HPDE6-E6E7 (cell line): Measurements from ENCODE around the gene BLACAT1.

Experiments used
- DNase-seq: peaks from one replicate; pipeline ENCODE4 v3.0.0; 2011; ENCODE audit warnings: missing footprints; ENCODE audit errors: extremely low spot score

Gene BLACAT1

DNA sequence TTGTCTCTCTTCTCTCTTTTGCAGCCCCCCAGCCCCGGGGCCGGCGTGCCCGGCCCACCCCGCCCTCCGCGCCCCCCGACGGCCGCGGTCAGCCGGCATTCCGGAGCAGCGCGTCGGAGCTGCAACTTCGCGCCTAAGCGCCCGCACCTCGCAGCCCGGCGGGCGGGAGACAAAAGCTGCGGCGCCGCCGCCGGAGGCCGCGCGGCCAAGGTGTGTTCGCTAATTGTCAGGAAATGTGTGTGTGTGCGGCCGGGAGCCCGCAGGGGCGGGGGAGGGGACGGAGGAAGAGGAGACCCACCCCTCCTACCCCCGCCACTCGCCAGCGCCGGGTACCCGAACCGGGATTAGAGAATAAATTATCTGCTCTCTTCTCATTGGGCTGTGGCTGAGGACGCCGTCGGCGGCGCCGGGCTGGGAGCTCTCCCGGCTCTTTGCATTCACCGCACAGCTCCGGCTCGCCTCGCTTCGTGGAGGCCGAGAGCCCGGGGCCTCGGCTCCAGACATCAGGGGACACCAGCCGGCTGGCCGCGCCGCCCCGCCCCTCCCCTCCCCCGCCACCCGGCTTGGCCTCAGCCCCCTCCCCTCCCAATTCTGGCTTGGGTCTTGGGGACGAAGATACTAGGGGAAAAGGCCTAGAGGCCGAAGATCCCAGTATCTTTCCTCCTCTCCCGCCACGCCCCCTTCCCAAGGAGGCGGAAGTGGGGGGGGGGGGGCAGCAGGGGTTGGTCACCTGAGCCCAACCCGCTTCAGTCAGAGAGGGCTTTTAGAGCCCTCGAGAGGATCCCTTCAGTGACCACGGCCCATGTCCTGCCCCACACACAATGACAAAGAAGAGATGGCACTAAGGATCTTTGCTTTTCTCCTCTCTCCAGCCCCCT, 1.3 kb upstream of the BLACAT1 start:
- DNase-seq, result no peak

DNA sequence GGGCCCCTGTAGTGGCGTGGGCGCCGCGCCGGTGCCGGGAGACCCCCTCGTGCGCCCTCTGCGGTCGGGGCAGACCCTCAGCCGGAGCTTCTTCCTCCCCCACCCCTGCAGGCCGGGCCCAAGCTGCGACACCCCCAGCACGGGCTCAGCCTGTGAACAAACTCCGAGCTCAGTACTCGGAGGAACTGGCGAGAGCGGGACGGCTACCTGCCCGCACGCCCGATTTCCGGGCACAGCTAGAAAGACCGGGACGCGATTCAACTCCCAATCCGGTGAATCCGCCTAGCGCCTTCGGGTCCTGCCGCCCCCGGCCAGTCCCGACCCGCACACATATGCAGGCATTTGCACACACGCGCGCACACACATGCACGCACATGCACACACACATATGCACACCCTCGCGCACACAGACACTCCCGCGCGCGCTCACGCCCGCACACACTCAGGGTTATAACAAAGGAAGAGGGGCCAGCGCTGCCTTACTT, 580 bp upstream of the BLACAT1 start:
- DNase-seq, result no peak

DNA sequence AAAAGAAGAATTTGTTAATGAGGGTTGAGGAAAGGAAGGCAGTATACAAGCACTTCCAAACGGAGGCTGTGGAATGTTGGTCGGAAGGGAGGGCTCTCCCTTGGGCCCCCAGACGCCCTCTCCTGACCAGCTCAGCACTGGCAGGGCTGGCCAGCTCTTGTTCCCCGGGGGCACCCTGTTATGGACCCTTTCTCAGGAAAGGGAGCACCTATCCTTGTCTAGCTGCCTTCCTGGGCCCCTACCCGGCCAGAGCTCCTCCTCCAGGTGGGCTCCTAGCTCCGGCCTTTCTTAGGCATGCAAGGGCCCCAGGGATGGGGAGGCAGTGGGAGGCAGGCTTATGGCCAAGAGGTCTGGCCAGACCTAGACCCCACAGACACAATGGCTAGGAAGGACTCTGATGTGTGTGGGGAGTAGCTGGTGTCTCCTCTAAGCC, 926 bp downstream of the BLACAT1 start:
- no peak for DNase-seq

DNA sequence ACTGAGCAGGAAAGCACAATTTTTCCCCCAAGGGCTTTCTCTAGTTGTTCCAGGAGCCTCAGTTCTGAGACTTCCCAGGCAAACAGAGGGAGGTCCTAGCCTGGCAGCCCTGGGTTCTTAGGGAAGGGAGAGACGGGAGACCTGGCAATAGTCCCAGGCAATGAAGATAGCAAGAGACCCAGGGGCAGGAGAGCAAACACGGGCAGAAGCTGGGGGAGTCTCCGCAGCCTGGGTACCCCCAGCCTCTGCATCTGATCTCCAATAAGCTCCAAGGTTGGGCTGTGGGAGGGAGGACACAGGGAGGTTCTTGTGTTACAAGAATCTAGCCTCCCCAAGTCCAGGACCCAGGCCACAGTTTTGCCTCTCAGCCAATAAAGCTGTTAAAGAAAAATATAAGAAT, 2.4 kb downstream of the BLACAT1 start:
- no peak for DNase-seq

DNA sequence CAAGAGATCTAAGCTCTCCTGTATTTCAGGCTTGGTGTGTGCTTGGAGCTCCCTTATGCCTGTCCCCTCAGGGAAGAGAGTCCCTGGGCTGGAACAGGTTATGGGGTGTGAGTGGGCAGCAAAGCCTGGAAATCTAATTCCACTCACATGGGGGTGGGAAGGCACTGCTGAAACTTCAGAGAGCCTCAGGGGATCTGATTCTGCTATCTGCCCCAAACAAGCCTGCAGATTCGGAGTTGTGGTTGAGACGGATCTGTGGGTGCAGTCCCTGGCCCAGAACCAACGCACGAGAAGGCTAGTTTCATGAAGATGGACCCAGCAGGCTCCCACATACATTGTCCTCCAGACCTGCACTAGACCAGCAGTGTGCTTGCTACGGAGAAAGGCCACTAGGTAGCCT, 2.9 kb downstream of the BLACAT1 start:
- DNase-seq, result no peak

DNA sequence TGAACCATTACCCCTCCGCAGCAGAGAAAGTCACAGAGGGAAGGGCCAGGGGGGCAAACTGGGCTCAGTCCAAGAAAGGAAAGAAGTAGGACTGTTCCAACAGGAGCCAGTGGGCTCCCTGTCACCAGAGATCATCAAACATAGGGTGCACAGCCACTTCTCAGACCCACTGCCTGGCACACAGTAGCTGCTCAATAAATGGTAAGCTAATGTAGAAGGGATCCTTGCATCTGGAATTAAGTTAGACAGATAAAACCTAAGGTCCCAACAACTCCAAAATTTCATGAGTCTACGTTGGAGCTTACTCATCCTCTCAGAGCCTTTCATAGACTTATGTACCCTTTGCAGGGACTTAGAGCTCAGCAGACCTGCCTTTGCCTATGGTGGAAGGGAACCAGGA, 3.5 kb downstream of the BLACAT1 start:
- no peak for DNase-seq

DNA sequence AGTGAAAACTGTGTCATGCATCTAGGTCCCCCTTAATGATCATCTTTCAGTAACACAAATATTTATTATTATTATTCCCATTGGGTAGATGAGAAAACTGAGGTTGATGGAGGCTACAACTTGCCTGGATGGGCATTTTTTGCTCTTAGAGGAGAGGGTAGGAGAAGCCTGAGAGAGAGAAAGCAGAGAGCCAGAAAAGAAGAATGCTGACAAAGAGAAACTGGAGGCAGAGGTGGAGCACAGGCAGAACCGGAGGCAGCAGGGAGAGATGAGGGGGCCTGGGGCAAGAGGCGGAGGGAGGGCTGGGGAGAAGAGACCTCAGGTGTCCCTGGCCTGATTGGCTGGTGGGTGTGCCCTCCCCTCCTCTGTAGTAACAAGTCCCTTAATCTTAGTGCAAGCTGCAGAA, 4.1 kb downstream of the BLACAT1 start:
- no peak for DNase-seq

DNA sequence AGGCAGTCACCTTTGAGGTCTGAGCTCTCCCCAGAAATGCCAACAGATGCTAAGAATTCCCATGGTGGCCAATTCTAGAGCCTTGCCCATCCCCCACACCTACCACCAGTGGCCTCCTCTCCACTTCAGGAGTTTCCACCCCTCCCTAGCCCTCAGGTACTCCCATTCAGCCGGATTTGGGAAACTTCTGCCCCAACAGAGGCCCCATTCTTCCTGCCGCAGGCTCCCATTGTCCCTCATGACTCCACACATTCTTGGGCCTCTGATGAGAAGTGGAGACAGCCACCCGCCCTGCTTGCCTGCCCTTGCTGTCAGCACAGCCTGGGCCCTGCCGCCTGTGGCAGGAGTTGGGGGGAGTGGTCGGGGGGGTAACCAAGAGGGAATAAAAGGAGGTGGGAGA, 4.6 kb downstream of the BLACAT1 start:
- no peak for DNase-seq

DNA sequence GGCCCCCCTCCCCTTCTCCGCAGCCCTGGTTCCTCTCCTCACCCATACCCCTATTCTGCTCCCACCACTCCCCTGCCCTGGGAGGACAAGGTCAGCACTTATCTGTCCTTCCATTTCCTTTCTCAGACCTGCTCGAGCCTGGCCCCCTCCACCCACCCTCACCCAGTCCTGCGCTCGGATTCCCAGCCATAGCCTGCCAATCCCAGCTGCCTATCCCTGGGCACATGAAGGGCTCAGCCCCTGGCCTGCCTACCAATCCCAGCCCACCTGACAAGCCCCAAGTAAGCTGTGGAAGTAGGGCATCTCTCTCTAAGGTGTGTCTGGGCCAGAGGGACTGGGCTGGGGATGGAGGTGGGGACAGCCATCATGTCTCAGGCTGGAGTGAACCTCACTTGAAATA, 5.4 kb downstream of the BLACAT1 start:
- no peak for DNase-seq

DNA sequence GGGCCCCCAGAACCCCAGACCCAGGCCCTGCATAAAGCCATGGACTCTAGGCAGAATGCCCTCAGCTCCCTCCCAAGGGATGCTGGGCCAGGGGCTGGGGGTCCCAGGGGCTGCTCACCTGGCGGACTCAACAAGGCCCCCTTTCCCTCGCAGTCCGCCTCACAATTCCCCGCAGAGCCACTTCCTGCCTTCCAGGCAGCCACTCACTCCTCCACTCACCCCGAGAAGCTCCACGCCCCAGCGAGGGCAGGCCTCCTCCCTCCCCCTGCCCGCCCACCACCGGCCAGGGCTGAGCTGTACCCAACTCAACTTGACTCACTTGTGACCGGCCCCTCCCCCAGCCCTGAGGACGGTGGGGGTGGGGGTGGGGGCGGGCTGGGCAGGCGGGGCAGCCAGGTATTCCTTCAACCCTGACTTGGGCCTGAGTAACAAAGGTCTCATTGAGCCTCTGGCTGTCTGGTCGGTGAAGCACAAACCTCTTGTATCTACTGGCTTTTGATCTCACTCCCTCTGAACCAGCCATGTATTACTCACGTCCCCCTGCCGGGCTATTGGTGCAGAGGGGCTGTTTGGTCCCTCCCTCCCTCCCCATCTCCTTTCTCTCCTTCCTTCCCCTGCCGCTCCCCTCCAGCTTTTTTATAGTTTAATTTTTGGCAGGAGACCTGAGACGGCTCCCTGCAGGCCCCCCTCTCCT, 5.9 kb downstream of the BLACAT1 start:
- peak; percentile 96 for DNase-seq

DNA sequence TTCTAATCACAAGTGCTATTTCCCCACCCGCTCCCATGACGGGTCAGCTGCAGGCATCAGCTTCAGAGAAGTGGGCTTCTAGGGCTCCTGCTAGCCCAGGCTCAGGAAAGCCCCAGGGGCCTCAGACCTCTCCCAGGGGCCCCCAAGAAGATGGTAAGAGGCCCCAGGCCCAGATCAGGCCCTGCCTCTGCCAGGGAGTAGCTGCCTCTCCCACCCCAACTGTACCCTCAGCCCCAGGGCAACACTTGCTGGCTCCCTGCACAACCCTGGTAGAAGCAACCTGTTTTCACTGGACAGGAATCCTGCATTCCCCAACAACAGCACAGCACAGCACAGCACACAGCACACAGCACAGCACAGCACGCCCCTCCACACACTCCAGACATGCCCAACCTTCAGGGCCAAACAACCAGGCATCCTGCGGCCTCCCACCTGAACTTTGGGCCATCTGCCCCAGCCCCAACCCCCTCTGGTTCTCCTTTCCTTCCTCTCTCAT, 6.5 kb downstream of the BLACAT1 start:
- no peak for DNase-seq

DNA sequence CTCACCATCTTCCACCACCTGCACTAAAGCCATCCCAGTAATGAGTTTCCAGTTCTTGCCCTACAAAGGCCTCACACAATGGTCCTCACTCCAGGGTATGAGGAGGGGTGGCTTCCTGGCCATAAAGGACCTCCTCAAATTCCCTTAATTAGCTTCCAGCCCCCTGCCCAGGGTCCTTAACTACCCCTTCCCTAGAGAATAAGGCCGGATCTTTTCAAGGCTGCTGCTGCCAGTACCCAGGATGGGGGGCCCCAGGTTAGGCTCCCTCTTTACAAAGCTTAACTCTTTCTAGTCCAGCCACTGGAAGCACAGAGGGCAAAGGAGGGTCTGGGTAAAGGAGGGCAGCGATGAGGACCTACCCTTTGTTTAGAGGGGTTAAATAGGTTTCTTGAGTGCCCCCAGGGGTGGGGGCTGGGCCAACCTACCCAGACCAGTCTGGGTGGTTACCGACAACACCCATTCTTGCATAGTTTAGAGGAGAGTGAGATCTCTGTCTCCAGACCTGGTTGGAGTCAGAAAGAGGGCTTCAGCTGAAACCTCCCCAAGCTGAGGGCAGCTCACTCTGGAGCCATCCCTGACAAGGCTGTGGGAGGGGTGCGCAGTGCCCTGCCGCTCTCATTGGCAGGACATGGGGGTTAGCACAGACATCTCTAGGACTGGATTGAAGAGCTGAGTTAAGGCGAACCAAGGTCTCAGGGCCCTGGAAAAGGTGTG, 7.1 kb downstream of the BLACAT1 start:
- no peak for DNase-seq

DNA sequence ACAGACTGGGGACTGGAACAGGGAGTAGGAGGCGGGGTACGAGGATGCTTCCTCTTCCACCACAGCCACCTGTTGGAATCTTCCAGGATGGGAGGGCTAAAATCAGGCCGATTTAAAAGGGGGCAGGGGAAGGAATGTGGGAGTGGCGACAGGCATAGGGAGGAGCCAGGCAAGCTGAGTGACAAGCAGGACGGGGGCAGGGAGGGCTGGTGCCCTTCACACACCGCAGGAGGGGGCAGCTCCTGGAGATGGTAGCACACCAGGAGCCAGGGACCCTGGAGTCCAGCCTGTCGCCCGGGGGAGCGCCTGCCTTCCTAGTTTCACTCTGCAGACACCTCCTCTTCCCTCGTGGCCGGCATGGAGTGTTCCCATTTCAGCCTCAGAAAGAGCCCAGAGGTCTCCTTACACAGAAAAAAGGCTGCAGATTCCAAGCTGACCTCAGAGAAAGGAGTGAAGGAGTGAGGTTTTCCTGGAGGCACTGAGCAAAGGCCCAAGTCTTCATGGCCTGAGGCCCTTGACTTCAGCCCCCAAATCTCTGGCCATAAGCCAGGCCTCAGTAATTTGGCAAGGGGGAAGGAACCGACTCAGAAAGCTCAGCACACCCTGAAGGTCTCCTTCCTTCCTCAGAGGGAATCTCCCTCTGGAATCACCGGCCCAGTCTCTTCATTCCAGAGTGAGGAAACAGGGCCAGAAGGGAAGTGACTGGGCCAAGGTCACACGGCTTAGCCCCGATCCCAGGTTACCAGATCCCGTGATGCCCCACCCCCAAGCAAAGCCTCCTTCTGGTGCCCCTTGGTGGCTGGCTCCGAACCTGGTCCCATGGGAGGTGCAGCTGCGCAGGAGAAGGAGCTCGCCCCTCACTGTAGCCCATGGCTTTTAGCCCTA, 8.1 kb downstream of the BLACAT1 start:
- DNase-seq, result no peak

DNA sequence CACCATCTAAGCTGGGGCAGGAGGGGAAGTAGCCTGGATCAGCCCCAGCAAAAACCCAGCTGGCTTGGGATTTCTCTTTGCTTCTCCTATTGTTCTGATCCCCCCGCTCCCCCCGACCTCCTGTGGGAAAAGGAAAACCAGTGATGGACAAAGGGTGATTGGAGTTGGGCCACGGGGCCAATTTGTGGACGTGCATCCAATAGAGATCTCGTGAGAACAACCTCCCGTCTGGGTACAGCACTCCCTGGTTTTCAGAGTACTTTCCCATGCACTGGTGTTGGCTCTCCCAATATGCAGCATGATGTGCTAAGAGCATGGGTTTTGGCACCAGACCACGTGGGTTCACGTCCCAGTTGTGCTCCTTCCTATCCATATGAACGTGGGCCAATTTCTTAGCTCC, 9.0 kb downstream of the BLACAT1 start:
- no peak for DNase-seq

DNA sequence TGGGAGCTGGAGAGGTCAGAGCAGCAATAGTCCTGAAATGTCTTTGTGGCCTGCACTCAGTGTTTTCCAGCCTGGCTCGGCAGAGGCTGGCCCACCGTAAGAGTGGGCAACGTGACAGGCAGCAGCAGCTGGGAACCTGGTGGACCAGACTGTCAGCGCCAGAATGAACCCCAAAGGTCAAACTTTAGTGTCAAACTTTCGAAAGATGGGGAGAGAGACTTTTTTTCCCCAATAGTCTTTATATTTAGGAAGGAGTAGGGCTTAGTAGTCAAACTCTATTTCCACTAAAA, 10.3 kb downstream of the BLACAT1 start:
- no peak for DNase-seq

DNA sequence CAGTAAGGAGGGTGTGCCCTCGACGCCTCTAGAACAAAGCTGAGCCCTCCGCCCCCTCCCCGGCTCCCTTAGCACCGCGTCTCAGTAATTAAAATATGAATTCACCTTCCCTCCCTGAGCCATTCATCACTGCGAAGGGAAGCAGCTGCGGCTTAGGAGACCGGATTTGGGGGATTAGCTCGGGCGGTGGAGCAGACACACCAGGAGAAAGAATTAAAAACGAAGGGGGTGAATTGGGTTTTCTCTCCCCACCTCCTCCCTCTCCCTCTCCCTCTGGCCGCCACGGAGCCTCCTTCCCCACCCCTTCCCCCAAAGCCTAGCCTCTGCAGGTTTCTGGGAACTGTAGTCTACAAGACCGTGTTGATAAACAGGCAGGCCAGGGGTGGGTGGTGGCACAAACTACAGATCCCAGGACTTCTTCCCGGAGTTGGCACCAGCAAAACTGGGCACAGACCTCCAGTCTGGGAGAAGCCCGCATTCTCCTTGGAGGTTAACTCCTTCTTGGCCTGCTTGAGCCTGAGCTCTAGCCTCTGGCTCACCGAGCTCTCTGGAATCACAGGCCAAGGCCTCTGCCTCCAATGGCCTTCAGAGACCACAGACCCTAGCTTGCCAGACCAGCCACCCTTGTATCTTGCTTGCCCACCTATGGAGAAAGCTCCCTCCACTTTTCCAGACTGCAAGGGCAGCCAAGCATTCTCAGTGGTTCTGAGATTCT, 10.8 kb downstream of the BLACAT1 start:
- no peak for DNase-seq

DNA sequence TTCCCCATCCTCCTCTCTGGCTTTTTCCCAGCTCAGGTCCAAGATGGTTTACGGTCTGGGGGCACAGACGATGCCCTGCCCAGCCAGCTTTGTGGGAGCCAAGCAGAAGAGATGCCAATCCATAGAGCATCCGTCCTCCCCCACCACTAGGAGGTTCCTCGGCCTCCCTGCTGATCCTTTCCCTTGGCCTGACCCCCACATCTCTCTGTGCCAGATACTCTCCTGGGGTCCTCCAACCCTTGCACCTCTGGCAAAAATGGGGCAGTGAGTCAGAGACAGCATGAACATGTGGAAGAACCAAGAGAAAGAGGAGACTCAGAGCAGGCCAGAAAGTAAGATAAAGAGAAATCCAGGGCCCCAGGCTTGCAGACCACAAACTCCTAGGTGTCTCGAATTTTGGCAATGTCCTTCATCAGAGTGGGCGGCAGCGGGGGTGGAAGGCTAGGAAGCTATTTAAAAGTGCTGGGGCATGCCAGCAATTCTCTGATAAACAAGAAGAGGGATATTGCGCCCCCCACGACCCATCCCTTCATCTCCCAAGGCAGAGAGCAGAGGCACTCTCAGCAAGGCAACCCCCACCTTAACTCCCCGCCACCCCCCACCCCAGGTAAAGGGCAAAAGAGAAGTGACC, 11.4 kb downstream of the BLACAT1 start:
- DNase-seq, result no peak

DNA sequence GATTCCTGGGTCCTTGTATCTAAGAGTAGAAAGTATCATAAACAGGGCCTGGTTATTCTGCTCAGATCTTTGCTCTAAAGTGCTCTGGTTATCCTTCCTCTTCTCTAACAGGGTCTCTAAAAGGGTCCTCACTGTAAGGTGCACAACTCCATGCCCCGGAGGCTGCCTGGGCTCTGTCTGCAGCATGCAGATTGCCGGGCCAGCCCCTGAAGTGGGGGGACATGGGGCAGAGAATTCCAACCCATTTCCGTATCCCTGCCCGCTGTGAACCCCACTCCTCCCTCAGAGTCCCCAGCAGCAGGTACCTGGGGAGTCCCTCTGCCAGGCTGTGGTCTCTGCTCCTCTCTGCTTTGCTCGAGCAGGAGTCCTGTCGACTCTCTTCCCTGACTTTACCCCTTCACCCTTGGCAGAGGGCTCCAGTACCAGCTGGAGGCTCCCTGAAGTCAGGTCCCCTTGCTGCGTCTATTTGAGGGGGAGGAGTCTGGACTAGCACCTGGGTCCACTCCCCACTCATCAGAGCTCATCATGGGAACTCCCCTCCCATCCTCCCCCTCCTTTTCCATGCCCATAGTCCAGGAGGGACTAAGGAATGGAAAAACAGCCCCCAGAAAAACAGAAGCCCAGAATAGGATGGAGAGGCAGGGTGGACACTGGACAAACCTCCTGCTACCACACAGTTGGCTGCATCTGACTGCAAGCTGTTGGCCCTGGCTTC, 12.1 kb downstream of the BLACAT1 start:
- DNase-seq, result no peak

DNA sequence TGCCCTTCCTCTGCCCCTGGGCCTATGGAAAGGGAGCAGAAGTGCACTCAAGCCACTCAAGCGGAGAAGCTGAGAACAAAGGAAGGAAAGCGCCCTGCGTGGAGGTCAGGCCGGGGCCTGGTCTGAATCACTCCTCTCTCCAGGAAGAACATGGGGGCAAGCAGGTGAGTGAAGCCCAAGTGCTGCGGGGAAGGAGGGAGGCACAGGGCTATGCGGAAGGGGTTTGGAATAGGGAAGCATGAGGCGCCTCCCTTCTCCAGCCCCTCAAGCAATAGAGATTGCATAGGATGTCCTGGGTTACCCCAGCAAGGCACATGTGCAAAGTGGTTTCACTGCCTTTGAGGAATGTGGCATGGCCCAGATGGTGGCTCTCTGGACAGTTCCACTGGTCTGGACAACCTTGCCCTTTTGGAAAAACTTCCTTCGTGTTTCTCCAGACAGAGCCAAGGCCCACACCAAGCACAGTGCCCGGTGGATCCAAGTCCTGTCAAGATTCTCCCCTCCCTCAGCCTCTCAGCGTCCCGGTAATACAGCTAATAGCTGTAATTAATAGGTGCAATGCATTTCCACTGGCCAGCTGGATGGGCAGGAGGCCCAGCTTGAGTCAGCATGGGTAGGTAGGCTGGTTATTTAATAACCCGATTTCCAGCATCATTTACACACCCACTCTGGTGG, 13.7 kb downstream of the BLACAT1 start:
- no peak for DNase-seq
